HCT116 (cell line): Measurements from ENCODE around the gene RCBTB1. TPM values are rescaled to one million over a fixed set of nuclear protein-coding genes. Genes with fewer than 3 reads are reported as not detected.

Experiments used
- ATAC-seq: fragments of 200-7000 bp; cut with Tn5 transposase; 2 replicates; pipeline ENCODE4 v1.9.1; 2020; ENCODE audit warnings: mild to moderate bottlenecking, moderate library complexity
- BruUV-seq: library from RNA; stranded (reverse); fragments of 400-500 nt; replicated peaks from 2 replicates; lab custom pipeline; 2021; lab: Mats Ljungman, UMichigan
- CTCF ChIA-PET: fragments of 300-600 bp; sonication (Branson Sonifier 250); formaldehyde crosslinking; loops from one replicate; lab custom pipeline; 2021; ENCODE audit warnings: antibody characterized with exemption; lab: Charles Lee
- POLR2A ChIA-PET: fragments of 300-600, 350-600 bp; sonication (Branson Sonifier 250); formaldehyde crosslinking; loops from one replicate; lab custom pipeline; 2021; ENCODE audit warnings: antibody characterized with exemption; lab: Charles Lee
- RAD21 ChIA-PET, 2 experiments: fragments of 300-600 bp; sonication (Branson Sonifier 250); formaldehyde crosslinking; loops; one replicate each; lab custom pipeline; 2023; ENCODE audit warnings: low total read pairs in 2 of 2; ENCODE audit not compliant: uncharacterized antibody in 2 of 2, unreplicated experiment in 2 of 2, low non-redundant PET in 1 of 2; lab: Charles Lee
- DNase-seq: peaks from one replicate; pipeline ENCODE4 v3.0.0-alpha.2; 2010; ENCODE audit warnings: low read depth, low spot score
- H2AFZ ChIP-seq: fragments of 200-600 bp; shearing (Covaris generic), sonication (generic); 2 replicates; pipeline ENCODE4 v1.6.1; 2017; ENCODE audit warnings: low read depth, mixed run types, mixed read lengths, antibody characterized with exemption, low read length; ENCODE audit not compliant: poor library complexity, severe bottlenecking
- H3K27ac ChIP-seq: 2 replicates; pipeline ENCODE4 v1.5.1; 2012; ENCODE audit warnings: low read depth, low read length
- H3K27me3 ChIP-seq: fragments of 200-600 bp; sonication (generic); 2 replicates; pipeline ENCODE4 v1.6.1; 2016; ENCODE audit warnings: mixed run types, low read length, mixed read lengths; ENCODE audit not compliant: insufficient read depth
- H3K36me3 ChIP-seq, 2 experiments: fragments of 200-500 bp in 1 of 2; fragments of 200-600 bp in 1 of 2; sonication (Bioruptor generic) in 1 of 2; sonication (generic) in 1 of 2; 2 replicates each; pipeline versions ENCODE4 v1.5.1 to v1.6.1; 2014 to 2016; ENCODE audit warnings: low read length in 2 of 2, inconsistent platforms in 1 of 2, mixed read lengths in 1 of 2, mixed run types in 1 of 2; ENCODE audit not compliant: insufficient read depth in 2 of 2, control insufficient read depth in 1 of 2
- H3K4me1 ChIP-seq, 2 experiments: fragments of 200-600 bp in 1 of 2; sonication (generic) in 1 of 2; 2 replicates each; pipeline versions ENCODE4 v1.5.1 to v1.6.1; 2012 to 2017; ENCODE audit warnings: low read length in 2 of 2, inconsistent platforms in 1 of 2, mild to moderate bottlenecking in 1 of 2, mixed read lengths in 1 of 2, mixed run types in 1 of 2, moderate library complexity in 1 of 2; ENCODE audit not compliant: insufficient read depth in 2 of 2, control insufficient read depth in 1 of 2
- H3K4me2 ChIP-seq: fragments of 200-600 bp; sonication (generic); 2 replicates; pipeline ENCODE4 v1.6.1; 2017; ENCODE audit warnings: mixed run types, low read length, mixed read lengths
- H3K4me3 ChIP-seq, 2 experiments: fragments of 200-600 bp in 1 of 2; sonication (generic) in 1 of 2; replicated peaks in 1 of 2; 2 replicates each; pipeline ENCODE4 v1.5.1; 2011 to 2016; ENCODE audit warnings: low read length in 2 of 2, control low read depth in 1 of 2, low read depth in 1 of 2, mild to moderate bottlenecking in 1 of 2, mixed read lengths in 1 of 2, mixed run types in 1 of 2
- H3K79me2 ChIP-seq: fragments of 200-600 bp; sonication (generic); 2 replicates; pipeline ENCODE4 v1.6.1; 2017; ENCODE audit warnings: mild to moderate bottlenecking, mixed run types, low read length, moderate library complexity, mixed read lengths; ENCODE audit not compliant: insufficient read depth
- H3K9ac ChIP-seq: fragments of 200-600 bp; sonication (generic); 2 replicates; pipeline ENCODE4 v1.6.1; 2016; ENCODE audit warnings: low read length, mixed read lengths
- H3K9me2 ChIP-seq: fragments of 200-600 bp; sonication (generic), shearing (Covaris generic); 2 replicates; pipeline ENCODE4 v1.6.1; 2017; ENCODE audit warnings: mixed run types, mild to moderate bottlenecking, moderate library complexity; ENCODE audit not compliant: insufficient read depth
- H3K9me3 ChIP-seq, 2 experiments: fragments of 200-500 bp in 1 of 2; fragments of 200-600 bp in 1 of 2; sonication (Bioruptor generic) in 1 of 2; sonication (generic) in 1 of 2; 2 replicates each; pipeline ENCODE4 v1.6.1; 2014 to 2017; ENCODE audit warnings: low read length in 2 of 2, mixed read lengths in 2 of 2, inconsistent platforms in 1 of 2, low read depth in 1 of 2, mild to moderate bottlenecking in 1 of 2, mixed run types in 1 of 2, moderate library complexity in 1 of 2; ENCODE audit not compliant: control insufficient read depth in 1 of 2, insufficient read depth in 1 of 2
- H4K20me1 ChIP-seq: fragments of 200-600 bp; sonication (generic), shearing (Covaris generic); 2 replicates; pipeline ENCODE4 v1.6.1; 2017; ENCODE audit warnings: mixed run types, mild to moderate bottlenecking, moderate library complexity; ENCODE audit not compliant: insufficient read depth
- CEBPB ChIP-seq: IDR thresholded peaks from 2 replicates; pipeline ENCODE4 v1.6.1; 2012; ENCODE audit warnings: low read depth
- CTCF ChIP-seq, 3 experiments: fragments of 200-600 bp in 1 of 3; sonication (generic) in 1 of 3; IDR thresholded peaks in 2 of 3; conservative IDR thresholded peaks in 1 of 3; 2 replicates each; pipeline ENCODE4 v1.5.1; 2012 to 2017; ENCODE audit warnings: low read depth in 2 of 3, low read length in 2 of 3, antibody characterized with exemption in 1 of 3, borderline replicate concordance in 1 of 3, control low read depth in 1 of 3, mild to moderate bottlenecking in 1 of 3, mixed read lengths in 1 of 3, mixed run types in 1 of 3, moderate library complexity in 1 of 3; ENCODE audit not compliant: insufficient read depth in 1 of 3
- ELF1 ChIP-seq: IDR thresholded peaks from 2 replicates; pipeline ENCODE4 v1.6.1; 2012; ENCODE audit warnings: low read depth, borderline replicate concordance
- EZH2 ChIP-seq: fragments of 200-600 bp; sonication (generic); IDR thresholded peaks from 2 replicates; pipeline ENCODE4 v1.6.1; 2017; ENCODE audit warnings: antibody characterized with exemption, mixed run types
- JUND ChIP-seq: IDR thresholded peaks from 2 replicates; pipeline ENCODE4 v1.6.1; 2012
- POLR2AphosphoS5 ChIP-seq: IDR thresholded peaks from 2 replicates; pipeline ENCODE4 v1.6.1; 2011; ENCODE audit warnings: mild to moderate bottlenecking, low read depth, low read length, moderate library complexity
- SIN3A ChIP-seq: IDR thresholded peaks from 2 replicates; pipeline ENCODE4 v1.6.1; 2012; ENCODE audit warnings: low read depth
- SP1 ChIP-seq: IDR thresholded peaks from 2 replicates; pipeline ENCODE4 v1.6.1; 2012; ENCODE audit warnings: low read depth
- ZBTB33 ChIP-seq: IDR thresholded peaks from 2 replicates; pipeline ENCODE4 v1.6.1; 2011; ENCODE audit warnings: mild to moderate bottlenecking, low read length, moderate library complexity; ENCODE audit not compliant: insufficient replicate concordance; ENCODE audit errors: extremely low read depth
- ZFX ChIP-seq: fragments of 450-650 bp; IDR thresholded peaks from 2 replicates; pipeline ENCODE4 v1.6.1; 2017
- ZNF274 ChIP-seq: fragments of 200-500 bp; sonication (Bioruptor generic); IDR thresholded peaks from 2 replicates; pipeline ENCODE4 v1.6.1; 2014; ENCODE audit warnings: mild to moderate bottlenecking, low read depth, low read length, inconsistent platforms
- intact Hi-C: fragments of 100-400 bp; cut with micrococcal nuclease; formaldehyde crosslinking; loops from 2 replicates; pipeline ENCODE4 v1.10.0; 2022
- total RNA-seq: library from RNA; stranded (reverse); gene quantifications from one replicate; pipeline ENCODE4 v1.2.1, GENCODE V29; 2021; ENCODE audit not compliant: unreplicated experiment

The RCBTB1 gene
- total RNA-seq, 1 experiment from 2014 or later: 22.2 TPM

DNA sequence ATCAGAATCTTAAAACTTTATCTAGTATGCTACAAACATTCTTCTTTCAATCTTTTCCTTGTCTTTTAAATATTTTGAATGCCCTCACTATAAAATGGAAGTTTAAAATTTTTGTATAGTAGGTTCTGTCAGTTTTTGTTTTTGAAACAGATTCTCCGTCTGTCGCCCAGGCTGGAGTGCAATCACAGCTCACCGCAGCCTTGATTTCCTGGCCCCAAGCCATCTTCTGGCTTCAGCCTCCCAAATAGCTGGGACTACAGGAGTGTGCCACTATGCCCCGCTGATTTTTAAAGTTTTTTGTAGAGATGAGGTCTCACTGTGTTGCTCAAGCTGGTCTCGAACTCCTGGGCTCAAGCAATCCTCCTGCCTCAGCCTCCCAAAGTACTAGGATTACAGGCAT, 68.9 kb downstream of the RCBTB1 start (continued):
- TF ChIP-seq CEBPB: no peak
- no peak for TF ChIP-seq SIN3A
- no peak for TF ChIP-seq EZH2
- TF ChIP-seq SP1: no peak
- no peak for TF ChIP-seq ZFX
- TF ChIP-seq ELF1: no peak
- no peak for TF ChIP-seq JUND
- no peak for TF ChIP-seq ZNF274
- TF ChIP-seq, all 23 proteins: peak for 0

DNA sequence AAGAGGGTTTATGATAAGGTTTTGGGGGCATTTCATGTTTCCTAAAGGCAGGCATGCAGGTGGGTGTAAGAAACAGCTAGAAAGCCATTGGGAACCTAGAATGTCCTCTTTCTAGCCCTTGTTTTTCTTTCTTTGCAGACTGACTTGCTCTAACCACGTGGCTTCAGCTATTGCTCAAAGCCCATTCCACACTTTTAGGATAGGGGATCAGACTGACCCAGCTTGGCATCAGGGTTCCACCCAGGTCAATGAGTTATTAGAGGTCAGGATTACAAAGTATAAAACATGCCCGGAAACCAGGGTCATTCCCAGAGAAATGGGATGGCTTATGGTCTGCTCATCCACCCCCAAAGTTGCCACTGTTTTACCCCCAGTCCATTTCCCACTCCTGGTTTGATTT, 72.8 kb downstream of the RCBTB1 start:
- Histone ChIP-seq H3K9me3 (no peaks in the 10 kb centered on the region), H3K27ac (no peak overlapping the region), H3K79me2 (no peaks in the 10 kb centered on the region), H3K9me2 (no peaks in the 10 kb centered on the region), H3K4me3 (no peak overlapping the region), H2AFZ (no peak overlapping the region), H4K20me1 (no peaks in the 10 kb centered on the region)
- intact Hi-C loops: no loop called here
- ChIA-PET RAD21 (no interaction called here), CTCF (no interaction called here), POLR2A (interaction anchor here (0.6 kb wide), 1 partner anchor 12 kb away, joined by 3 read pairs; no protein-coding TSS in a partner anchor)
- no TSS peak for BruUV-seq
- DNase-seq: no peak
- ATAC-seq: no peak
- no peak for TF ChIP-seq POLR2AphosphoS5
- TF ChIP-seq ZBTB33: no peak
- no peak for TF ChIP-seq SP1
- no peak for TF ChIP-seq CTCF (IDR thresholded peaks at IDR 0.05 in 2 of 3, conservative IDR thresholded peaks at IDR 0.05 in 1 of 3; ENCODE audit: borderline replicate concordance in 1 of 3, insufficient read depth in 1 of 3, low read depth in 2 of 3, low read length in 2 of 3)
- TF ChIP-seq, all 23 proteins: peak for 0
- H3K27me3 ChIP-seq: no peaks in the 10 kb centered on the region
- no peak overlapping the region for H3K9ac ChIP-seq
- H3K4me1 ChIP-seq: no peaks in the 10 kb centered on the region
- no peak overlapping the region for H3K4me2 ChIP-seq
- H3K36me3 ChIP-seq: no peaks in the 10 kb centered on the region
